CD4-positive, alpha-beta T cell treated with Interleukin-17A for 4 hours (primary cell): ENCODE results near the gene R3HDM2.
A peak's percentile ranks its signal among the peaks of the same experiment; 100 is the strongest.

Source experiments
- DNase-seq: peaks from one replicate; pipeline ENCODE4 v3.0.0-alpha.2; 2020; ENCODE audit warnings: mixed read lengths

Gene R3HDM2

GRCh38 chr12:57237932-57238853, 192.7 kb downstream of the R3HDM2 start:
- DNase-seq = peak; percentile 60

GRCh38 chr12:57237596-57237931, 193.3 kb downstream of the R3HDM2 start:
- no peak for DNase-seq

DNA sequence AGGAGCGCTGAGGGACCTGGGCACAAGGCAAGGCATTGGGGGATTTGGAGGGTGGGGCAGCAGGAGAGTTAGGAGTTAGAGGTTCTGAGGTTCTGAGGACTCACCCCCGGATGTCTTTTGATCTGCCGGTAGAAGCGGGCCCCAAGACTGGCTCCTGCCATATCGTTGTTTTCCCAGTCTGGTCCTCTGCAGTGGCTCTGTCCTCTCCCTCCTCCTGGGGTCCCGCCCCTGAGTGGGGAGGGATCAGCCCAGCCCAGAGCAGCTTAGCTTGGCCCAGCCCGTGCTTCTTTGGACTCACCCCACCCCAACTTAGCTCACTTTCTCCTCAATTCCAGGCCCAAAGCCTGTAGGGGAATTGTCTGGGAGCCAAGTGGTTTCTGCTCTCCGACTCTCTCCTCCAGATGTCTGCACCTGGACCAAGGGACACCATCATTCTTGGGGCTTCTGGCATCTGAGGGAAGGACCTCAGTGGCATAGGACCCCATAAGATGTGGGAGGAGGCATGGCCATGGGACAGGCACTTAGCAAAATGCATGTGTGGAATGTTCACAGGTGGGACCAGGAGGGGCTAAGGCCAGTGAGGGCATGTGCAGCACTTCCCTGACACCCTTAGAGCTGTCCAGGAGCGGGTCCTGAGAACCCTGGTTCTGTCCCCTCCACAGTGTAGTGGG, 193.8 kb downstream of the R3HDM2 start:
- no peak for DNase-seq

DNA sequence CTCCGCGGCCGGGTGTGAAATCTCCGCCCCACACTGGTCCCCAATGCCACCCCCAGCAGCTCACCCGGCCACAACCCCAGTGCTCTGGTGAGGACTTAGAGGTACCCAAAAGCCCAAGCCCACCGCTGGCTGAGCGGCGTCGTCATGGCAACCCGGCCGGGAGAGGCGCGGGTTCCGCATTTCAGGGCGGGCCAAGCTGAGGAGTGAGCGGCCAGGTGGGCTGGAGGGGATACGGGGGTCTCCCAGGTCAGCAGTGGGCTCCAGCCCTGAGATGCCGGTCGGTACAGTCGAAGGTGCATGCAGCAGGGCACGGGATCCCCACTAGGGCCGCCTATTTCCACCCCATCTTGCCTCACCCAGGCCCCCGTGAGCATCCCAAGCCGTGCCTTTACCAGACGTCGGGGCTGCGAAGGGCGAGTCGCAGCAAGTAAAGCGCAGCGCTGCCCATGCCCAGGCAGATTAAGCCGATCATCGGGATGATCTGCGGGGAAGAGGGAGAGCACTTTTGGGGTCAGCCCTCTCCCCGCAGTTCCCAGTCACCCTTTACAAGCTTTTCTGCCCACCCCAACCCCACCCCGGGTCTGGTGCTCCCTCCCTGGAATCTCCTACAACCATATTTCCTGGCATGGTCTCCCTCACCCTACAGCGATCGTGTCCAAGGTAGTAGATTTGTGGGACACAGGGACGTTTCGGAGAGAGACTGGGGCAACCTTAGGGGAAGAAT, 194.5 kb downstream of the R3HDM2 start:
- DNase-seq = no peak

DNA sequence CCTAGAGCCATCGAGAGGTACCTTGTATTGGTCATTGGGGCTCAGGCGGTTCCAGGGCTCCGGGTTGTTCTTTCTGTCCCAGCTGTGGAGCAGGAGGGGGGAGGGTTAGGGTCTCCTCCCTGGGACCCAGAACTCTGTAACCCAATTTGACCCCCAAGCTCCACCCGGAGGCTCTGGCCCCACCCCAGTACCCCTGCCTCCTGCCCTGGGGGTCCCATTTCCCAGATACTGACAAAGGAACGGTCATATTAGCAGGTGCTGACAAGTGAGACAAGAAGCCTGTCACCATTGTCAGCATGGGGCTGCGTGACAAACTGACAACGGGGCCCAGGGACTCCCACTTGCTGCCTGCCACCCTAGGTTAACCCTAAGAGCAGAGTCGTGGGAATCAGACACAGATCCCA, 195.1 kb downstream of the R3HDM2 start:
- no peak for DNase-seq

DNA sequence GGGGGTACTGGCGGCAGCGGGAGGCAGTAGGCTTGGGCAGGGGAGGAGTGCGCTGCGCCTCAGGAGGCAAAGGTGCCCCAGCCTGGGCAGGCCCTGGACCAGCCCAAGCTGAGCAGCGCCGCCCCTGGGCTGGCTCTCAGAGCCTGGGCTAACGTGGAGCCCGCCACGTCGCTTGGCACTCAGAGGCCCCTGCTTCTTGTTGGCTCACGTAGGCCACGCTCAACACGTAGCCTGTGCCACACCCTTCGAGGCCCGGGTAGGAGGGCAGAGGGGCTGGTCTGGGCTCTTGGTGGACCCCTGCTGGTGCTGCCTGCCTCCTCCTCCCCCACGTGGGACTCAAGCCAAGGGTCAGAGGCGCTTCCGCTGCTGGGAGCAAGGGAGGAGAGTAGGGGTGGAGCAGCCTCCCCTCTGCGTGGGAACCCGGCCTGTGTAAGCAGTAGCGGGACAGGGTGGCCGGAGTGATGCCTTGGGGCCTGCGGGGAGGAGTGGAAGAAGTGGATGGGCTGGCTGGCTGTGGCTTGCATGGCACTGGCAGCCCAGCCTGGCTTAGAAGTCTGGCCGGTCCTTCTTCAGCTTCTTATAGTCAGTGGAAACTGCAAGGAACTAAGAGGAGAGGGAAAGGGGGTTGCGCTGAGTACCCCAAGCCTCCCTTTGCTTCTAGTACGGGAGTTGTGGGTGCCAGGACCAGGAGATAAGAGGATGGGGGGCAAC, 195.7 kb downstream of the R3HDM2 start:
- DNase-seq = no peak

DNA sequence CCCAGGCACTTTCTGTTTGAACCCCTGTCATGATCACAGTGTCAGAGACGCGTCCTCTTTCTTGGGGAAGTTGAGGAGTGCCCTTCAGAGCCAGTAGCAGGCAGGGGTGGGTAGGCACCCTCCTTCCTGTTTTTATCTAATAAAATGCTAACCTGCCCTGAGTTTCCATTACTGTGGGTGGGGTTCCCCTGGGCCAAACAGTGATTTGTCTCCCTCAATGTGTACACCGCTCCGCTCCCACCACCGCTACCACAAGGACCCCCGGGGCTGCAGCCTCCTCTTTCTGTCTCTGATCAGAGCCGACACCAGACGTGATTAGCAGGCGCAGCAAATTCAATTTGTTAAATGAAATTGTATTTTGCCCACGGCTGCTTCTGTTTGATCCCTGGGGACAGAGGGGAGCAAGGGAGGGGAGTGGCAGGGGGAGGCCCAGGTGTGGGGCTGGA, 196.2 kb downstream of the R3HDM2 start:
- no peak for DNase-seq

- no peak for DNase-seq
Observed at GRCh38 chr12:57234233-57234570, 196.6 kb downstream of the R3HDM2 start.

- no peak for DNase-seq
Observed at GRCh38 chr12:57233357-57234232, 197.2 kb downstream of the R3HDM2 start.

DNA sequence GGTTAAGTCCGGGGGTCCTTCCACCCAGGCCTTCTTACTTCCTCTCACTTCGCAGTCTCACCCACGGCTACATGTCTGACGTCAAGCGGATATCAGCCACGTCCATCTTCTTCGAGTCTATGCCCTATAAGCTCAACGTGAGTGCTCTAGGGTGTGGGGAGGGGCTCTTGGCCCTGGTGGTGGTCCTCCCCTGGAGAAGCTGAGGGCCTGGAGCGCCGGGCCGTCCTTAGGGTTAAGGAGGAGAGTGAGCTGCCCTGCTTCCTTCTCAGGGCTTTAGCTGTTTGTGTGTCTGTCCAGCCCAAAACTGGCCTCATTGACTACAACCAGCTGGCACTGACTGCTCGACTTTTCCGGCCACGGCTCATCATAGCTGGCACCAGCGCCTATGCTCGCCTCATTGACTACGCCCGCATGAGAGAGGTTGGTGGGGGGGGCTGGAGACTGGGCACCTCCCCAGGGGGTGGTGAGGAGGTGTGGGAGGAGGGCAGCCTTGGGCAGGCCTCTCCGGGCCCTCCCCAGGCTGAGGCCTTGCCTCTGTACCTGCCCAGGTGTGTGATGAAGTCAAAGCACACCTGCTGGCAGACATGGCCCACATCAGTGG, 198.6 kb downstream of the R3HDM2 start:
- DNase-seq = no peak

GRCh38 chr12:57231276-57232021, 199.4 kb downstream of the R3HDM2 start:
- no peak for DNase-seq

DNA sequence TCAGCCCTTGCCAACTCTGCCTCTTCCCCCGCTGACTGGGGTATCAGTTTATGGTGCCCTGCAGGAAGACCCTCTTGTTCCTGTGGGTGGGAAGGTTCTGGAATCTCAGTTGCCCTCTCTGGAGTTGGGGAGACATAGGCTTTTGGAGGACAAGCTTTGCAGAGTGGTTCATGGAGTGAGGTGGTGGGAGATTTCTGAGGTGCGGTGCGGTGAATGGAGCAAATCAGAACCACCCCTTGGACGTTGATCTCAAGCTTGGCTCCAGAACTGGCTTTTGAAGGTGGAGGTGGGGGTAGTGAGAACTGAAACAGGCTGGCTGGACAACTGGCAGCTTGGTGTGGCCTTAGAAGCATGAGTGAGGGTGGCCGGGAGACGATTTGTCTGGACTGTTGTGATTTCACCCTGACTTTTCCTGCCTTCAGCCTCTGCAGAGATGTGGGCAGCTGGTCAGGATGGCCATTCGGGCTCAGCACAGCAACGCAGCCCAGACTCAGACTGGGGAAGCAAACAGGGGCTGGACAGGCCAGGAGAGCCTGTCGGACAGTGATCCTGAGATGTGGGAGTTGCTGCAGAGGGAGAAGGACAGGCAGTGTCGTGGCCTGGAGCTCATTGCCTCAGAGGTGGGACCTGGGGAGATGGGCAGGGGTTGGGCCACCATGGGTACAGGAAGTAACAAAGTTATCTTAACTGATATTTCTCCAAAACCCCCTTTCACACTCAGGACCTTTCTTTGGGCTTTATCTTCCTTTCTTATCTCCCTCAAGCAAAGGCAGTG, 200.3 kb downstream of the R3HDM2 start:
- no peak for DNase-seq

- DNase-seq = peak; percentile 96
Observed at GRCh38 chr12:57229634-57230380, 201.0 kb downstream of the R3HDM2 start, which contains the start of gene SHMT2. TSS of gene SHMT2 (plus strand) at chr12:57229711. CDS start at chr12:57229779, 68 bp downstream.

- DNase-seq = no peak
Observed at GRCh38 chr12:57229046-57229633, 201.7 kb downstream of the R3HDM2 start.

- DNase-seq = no peak
Observed at GRCh38 chr12:57227315-57228115, 203.3 kb downstream of the R3HDM2 start.

GRCh38 chr12:57226588-57227314, 204.1 kb downstream of the R3HDM2 start:
- no peak for DNase-seq

DNA sequence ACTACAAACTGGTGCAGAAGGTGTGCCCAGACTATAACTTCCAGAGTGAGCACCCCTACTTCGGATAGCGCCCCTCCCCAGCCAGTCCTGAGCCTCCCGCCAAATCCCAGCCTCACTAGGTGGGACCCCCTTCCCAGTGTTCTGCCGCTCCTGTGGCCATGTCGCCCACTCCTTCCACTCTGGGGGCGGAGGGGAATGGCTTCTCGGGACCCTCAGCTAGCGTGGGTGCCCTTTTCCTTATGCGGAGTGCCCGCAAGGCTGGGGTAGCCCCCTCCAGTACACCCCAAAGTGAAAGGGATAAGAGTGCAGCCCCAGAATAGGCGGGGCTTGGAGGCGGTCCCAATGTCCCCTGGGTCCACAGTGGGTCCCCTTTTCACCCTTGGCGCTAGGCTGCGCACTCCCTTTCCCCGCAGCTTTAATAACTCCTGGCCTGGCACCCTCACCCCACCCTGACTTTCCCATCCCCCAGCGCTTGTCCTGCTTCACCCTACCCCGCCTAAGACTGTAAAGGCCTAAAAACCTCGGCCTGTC, 205.1 kb downstream of the R3HDM2 start:
- DNase-seq = no peak
